Nephron progenitor cell (in vitro differentiated cells): ENCODE data around the gene RAMACL.

Experiments used
- DNase-seq: peaks from one replicate; pipeline ENCODE4 v3.0.0; 2021
- H3K27ac Mint-ChIP-seq: 2 replicates; pipeline ENCODE4 v1.8.0; 2021; ENCODE audit warnings: mild to moderate bottlenecking, moderate library complexity, mixed read lengths
- H3K27me3 Mint-ChIP-seq: 2 replicates; pipeline ENCODE4 v1.8.0; 2021; ENCODE audit warnings: mild to moderate bottlenecking, low read depth, mixed read lengths; ENCODE audit not compliant: poor library complexity
- H3K36me3 Mint-ChIP-seq: 2 replicates; pipeline ENCODE4 v1.8.0; 2021; ENCODE audit warnings: low read depth, mixed read lengths
- H3K4me1 Mint-ChIP-seq: 2 replicates; pipeline ENCODE4 v1.8.0; 2021; ENCODE audit warnings: mixed read lengths
- H3K4me3 Mint-ChIP-seq: 2 replicates; pipeline ENCODE4 v1.8.0; 2021; ENCODE audit warnings: mild to moderate bottlenecking, moderate library complexity, mixed read lengths
- H3K9me3 Mint-ChIP-seq: 2 replicates; pipeline ENCODE4 v1.8.0; 2021; ENCODE audit warnings: mild to moderate bottlenecking, moderate library complexity, mixed read lengths
- TF ChIP-seq, protein P1 (sequence below): fragments of 200-600 bp; sonication (generic); IDR thresholded peaks from 2 replicates; pipeline ENCODE4 v1.5.0; 2021; ENCODE audit warnings: antibody characterized with exemption

Gene RAMACL

DNA sequence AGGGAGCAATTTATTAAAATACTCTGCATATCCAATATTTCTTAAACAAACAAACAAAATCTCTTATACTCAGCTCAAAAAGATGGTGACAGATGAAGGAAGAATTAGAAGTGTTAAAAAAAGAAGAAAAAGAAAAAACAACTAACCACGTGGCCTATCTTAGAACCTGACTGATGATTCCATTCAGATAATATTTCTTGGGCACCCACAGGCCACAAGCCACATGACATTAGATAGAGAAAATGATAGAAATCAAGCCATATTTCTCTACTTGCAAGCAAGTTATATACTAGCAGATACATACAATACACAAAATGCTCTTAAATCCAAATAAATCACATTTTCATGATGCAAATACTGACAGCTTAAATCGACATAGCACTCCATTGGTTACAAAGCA is 14.5 kb upstream of the RAMACL start:
- H3K4me3 Mint-ChIP-seq, result no peak overlapping the region
- H3K4me1 Mint-ChIP-seq, result peaks cover 21% of the 10 kb centered on the region
- H3K27me3 Mint-ChIP-seq, result peaks cover 9% of the 10 kb centered on the region
- TF ChIP-seq, protein P1, sequence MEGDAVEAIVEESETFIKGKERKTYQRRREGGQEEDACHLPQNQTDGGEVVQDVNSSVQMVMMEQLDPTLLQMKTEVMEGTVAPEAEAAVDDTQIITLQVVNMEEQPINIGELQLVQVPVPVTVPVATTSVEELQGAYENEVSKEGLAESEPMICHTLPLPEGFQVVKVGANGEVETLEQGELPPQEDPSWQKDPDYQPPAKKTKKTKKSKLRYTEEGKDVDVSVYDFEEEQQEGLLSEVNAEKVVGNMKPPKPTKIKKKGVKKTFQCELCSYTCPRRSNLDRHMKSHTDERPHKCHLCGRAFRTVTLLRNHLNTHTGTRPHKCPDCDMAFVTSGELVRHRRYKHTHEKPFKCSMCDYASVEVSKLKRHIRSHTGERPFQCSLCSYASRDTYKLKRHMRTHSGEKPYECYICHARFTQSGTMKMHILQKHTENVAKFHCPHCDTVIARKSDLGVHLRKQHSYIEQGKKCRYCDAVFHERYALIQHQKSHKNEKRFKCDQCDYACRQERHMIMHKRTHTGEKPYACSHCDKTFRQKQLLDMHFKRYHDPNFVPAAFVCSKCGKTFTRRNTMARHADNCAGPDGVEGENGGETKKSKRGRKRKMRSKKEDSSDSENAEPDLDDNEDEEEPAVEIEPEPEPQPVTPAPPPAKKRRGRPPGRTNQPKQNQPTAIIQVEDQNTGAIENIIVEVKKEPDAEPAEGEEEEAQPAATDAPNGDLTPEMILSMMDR, result no peak
- no peak overlapping the region for H3K27ac Mint-ChIP-seq
- no peak for DNase-seq
- H3K9me3 Mint-ChIP-seq, result no peaks in the 10 kb centered on the region
- peaks cover 10% of the 10 kb centered on the region for H3K36me3 Mint-ChIP-seq

DNA sequence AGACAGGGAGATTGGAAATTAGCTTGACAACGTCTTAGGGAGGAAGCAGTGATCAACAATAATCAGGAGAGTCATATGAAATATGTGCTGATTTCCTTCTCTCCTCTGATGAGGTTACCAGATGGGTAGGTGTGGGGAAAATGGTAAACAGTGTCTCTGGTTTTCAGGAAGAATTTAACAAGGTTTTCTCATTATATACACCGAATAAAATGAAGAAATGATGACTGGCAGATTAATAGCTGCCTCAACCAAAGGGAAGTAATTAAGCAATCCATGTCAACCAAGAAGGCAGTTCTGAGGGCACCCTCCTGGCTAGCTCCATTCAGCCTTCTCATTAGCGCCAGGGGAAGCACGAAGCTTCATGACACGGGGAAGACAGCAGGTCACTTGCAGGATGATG is 12.7 kb upstream of the RAMACL start:
- Mint-ChIP-seq H3K27ac (no peak overlapping the region), H3K36me3 (peaks cover 10% of the 10 kb centered on the region), H3K4me1 (peaks cover 21% of the 10 kb centered on the region), H3K4me3 (no peak overlapping the region), H3K9me3 (no peaks in the 10 kb centered on the region), H3K27me3 (peaks cover 9% of the 10 kb centered on the region)
- TF ChIP-seq, protein P1, result no peak
- no peak for DNase-seq

DNA sequence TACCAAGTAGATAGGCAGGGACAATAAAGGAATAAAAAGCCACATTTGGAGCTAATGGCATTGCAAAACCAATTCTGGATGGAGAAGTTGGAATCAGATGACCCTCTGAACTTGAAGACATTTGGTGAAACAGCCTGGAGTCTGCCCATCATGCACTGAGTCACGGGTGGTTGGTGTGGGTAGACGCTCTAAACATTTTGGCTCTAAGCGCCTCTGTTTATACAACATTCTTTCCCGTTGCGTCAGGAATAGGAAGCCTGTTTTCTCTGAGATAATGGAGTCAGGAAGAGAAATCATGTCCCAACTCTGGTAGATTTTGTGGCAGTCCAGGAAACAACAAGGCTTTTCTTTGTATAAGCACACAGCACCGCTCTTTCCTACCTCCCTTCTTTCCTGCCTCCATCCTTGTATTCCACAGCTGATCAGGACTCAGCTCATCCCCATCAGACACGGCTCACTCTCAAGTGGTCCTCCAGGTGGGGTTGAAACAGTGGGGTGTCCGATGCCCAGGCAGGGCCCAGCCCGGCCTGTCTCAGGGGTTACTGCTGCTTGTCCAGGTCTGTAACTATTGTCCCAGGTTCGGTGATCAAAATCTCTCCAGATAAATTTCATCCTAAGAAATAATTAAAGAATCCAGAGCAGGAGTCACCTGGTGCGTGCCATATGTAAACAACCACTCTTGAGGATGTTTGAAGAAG is 12.1 kb upstream of the RAMACL start:
- Mint-ChIP-seq H3K4me3 (no peak overlapping the region), H3K27me3 (peaks cover 9% of the 10 kb centered on the region), H3K9me3 (no peaks in the 10 kb centered on the region), H3K27ac (no peak overlapping the region), H3K4me1 (peaks cover 21% of the 10 kb centered on the region), H3K36me3 (peaks cover 9% of the 10 kb centered on the region)
- TF ChIP-seq, protein P1, result no peak
- DNase-seq, result no peak

DNA sequence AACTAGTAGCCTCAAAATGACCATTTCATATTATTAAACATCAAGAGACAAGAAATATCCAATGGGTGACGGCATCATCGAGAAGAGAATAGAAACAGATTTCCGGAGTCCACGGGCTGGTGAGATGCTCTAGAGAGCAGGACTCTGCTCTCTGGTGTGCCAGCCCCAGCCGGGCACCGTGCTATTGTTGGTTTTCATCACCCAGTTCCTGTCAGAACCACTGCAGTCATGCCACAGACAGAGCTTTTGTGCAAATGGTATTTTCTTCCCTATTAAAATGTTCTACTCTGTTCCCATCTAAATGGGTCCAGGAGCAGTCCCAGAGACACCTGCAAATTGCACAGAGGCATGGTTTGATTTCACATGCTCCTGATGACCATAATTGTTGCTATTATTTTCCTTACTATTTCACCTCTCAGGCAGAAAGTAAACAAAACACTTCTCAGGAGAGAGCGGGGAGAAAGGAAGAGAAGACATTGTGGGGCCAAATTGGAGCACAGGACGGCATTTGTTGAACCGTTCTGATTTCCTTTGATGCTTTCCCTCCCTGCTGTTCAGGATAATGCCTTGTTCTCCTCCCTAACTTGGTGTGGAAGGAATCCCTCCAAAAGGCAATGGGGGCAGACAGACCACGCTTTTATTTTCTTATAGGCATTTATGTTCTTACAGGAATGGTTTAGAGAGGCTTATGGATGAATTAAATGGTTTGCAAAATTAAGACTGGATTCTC is 11.4 kb upstream of the RAMACL start:
- TF ChIP-seq, protein P1, result no peak
- Mint-ChIP-seq H3K9me3 (no peaks in the 10 kb centered on the region), H3K4me3 (no peak overlapping the region), H3K27me3 (peaks cover 6% of the 10 kb centered on the region), H3K36me3 (peaks cover 5% of the 10 kb centered on the region), H3K4me1 (peaks cover 21% of the 10 kb centered on the region), H3K27ac (no peak overlapping the region)
- no peak for DNase-seq

DNA sequence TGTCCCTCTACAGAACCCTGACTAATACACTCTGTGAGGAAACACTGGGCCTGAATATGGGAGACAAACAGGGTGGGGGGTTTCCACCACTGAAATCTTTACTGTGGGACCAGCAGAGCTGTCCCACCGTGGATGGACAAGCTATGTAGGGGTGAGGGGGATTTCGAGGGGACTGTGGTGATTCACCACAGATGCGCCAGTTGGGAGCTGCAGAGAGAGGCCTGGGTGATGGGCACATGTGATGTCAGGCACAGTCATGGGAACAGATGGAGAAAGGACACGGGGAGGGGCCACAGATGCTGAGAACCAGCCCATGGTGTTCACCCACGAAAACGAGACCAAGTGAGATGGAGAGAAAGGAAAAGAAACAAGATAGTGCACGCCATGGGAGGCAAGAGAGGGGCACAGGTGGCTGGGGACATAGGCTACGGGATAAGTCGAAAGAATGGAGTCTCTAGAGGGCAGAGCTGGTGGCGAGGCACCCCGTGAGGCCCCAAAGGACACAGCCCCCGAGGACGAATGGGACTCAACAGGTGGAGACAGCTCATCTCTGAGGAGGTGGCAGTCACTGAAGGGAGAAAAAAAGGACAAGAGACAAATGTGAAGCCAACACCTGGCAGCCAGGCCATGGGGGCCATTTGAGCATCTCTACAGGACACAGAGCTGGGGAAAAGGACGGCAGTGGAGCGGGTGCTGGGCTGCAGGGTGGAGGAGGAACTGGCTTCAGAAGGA is 10.5 kb upstream of the RAMACL start:
- no peak for DNase-seq
- peaks cover 2% of the 10 kb centered on the region for H3K27me3 Mint-ChIP-seq
- no peak overlapping the region for H3K4me3 Mint-ChIP-seq
- H3K36me3 Mint-ChIP-seq, result no peaks in the 10 kb centered on the region
- no peaks in the 10 kb centered on the region for H3K9me3 Mint-ChIP-seq
- H3K27ac Mint-ChIP-seq, result no peak overlapping the region
- TF ChIP-seq, protein P1, result no peak
- peaks cover 21% of the 10 kb centered on the region for H3K4me1 Mint-ChIP-seq
